A172 (cell line): ENCODE results near the gene CERKL. TPM values are rescaled to one million over a fixed set of nuclear protein-coding genes. Genes with fewer than 3 reads are reported as not detected.

Experiments
- DNase-seq: peaks from one replicate; pipeline ENCODE4 v3.0.0-alpha.2; 2015; ENCODE audit warnings: low spot score
- total RNA-seq: library from RNA; depleted of rRNA; stranded (reverse); fragments of >200 nt; shearing (Covaris generic); gene quantifications from 2 replicates; pipeline ENCODE4 v1.2.3, GENCODE V29; 2014

Gene CERKL
- total RNA-seq, 1 experiment from 2014 or later = 0.71 TPM

DNA sequence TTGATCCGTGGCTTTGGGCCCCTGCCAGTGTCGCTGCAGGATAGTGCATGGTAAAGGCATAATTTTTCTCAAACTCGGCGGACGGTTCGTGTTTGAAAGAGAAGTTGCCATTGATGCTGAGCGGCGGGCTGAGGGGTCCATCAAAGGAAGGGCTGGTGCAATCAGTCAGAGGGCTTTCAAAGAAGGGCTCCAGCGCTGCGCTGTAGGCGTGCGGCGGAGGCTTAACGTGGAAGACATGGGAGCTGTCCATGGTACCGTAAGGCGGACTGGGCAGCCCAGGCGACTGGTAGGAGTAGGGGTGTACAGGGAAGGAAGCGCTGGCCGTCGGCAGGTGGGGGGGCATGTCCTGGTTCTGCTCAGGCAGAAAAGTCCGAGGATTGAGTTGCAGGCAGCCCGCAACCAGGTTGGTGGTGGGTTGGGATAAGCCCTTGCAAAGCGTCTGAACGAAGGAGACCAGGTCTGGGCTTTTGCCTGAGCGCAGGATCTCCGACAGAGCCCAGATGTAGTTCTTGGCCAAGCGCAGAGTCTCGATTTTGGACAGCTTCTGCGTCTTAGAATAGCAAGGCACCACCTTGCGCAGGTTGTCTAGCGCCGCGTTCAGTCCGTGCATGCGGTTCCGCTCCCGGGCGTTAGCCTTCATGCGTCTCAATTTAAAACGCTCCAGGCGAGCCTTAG is 21.1 kb upstream of the CERKL start:
- peak; percentile 13 for DNase-seq

DNA sequence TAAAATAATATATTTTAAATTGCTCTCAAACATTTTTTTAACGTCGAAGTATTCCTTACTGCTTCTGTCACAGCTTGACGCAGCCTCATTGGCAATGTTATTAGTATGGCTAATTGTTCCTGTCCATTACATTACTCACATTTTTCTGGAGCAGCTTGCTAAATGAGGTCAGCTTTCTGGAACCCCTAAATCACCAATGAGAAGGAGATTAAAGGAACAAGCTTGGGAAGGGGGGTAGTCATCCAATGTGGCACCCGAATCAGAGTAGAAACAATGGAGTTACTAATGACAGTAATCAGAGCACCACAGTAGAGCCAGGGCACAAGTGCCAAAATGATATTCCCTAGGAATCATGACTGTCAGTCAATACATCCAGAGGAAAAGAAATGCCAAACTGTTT is 18.3 kb upstream of the CERKL start:
- no peak for DNase-seq

DNA sequence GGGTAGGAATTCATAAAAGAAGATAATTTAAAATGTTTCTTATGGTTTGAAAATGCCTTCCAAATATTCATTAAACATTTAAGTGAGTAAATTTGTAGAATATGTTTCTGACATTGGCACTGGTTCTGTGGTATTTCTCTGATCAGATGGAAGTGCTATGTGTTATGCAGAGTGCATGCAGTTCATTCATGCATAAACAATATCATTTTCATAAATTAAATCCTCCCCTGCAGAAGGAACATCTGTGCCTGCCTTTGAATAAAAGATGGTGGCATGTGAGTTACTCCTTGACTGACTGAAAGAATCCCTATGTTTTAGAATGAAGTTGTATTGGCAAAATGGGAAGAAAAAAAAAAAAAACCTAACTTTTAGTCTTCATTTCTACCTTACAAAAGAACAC is 17.6 kb upstream of the CERKL start:
- DNase-seq = no peak

DNA sequence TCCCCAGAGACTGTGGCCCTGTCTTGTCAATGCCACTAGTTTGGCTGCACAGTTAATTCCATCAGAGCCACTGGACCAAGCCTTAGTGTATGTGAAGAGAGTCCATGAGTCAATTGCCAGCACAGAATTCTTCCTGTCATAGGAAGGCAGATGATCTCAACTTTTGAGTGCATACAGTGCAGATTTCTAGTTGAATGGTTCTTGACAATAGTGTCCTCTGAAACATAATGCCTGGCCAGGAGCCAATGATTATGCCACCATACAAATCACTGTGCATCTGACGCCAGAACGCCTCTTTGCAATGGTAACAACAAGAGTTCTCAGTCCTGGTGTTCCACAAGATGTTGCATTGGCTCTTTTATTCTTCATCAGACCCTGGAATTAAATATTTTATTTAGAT is 16.3 kb upstream of the CERKL start:
- DNase-seq = no peak

DNA sequence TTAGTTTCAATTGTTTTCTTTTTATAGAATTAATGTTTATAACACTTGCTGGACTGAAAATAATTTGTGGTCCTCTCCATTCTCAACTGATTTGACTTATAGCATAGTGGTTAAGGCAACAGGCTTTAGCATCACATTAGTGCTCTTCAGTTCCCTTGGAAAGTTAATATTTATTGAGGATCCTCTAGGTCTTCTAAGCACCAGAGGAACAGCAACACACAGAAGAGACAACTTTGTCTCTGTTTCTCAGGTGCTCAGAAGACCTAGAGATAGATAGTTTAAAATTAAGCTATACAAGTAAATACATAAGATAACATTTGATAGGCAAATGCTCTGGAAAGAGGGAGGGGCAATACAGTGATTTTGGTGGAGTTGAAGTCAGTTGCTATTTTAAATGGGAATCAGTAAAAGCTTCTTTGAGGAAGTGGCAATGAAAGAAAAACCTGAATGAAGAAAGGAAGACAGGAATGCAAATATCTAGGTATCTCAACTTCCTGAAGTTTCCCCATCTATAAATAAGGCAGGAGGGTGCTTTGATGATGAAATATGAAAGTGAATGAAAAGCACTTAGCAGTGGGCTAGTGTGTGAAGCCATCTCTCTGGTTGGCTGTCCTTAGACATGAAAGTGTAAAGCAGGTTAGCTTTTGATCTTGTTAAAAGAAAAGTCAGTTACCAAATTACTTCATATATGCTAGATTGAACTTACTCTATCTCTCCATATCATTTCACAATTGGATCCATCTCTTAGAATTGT is 15.5 kb upstream of the CERKL start:
- DNase-seq = no peak

DNA sequence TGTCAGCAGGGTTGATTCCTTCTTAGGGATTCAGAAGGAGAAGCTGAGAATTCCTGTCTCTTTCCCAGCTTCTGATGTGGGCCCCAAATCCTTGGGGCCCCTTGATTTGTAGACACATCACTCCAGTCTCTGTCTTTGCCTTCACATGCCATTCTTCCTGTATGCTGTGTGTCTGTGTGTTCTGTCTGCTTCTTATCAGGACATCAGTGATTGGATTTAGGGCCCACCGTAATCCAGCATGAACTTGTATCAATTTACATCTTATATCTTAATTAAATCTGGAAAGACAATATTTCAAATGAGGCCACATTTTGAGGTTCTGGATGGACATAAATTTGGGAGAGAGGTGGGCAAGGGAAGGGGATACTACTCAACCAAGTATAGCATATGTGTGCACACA is 13.7 kb upstream of the CERKL start:
- no peak for DNase-seq

DNA sequence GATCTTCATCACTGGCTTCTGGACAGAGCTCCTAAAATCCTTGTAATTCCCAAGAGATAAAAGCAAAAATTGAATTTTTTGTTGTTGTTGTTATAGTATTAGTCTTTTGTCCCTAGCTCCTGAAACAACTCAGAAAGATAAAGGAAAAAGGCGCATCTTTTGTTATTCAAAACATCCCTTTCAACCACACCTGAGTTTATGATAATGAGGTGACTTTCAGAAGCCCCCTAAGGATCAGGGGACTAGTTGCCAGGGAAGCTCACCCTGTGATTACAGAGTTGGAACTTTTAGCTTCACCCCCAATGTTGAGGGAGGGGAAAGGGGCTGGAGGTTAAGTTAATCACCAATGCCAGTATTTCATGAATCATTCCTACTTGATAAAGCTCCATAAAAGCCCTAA is 10.3 kb upstream of the CERKL start:
- DNase-seq = no peak

DNA sequence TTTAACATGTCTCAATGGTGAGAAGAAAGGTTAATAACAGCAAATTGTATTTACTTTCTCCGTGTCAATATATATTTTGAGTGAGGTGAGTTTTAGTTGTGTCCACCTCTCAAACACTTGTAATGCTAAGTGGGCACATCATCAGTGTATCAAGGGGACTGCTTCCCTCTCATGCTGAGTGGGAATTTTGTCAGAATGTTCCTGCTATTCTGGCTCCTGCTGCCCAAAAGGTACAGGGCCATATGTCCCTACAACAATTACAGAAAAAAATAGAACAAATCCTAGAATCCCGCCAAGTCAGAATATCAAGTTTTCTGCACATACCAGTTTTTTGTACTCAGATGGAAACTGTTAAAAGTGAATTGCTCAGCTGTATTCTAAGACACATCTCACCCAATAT is 5.4 kb upstream of the CERKL start:
- no peak for DNase-seq

DNA sequence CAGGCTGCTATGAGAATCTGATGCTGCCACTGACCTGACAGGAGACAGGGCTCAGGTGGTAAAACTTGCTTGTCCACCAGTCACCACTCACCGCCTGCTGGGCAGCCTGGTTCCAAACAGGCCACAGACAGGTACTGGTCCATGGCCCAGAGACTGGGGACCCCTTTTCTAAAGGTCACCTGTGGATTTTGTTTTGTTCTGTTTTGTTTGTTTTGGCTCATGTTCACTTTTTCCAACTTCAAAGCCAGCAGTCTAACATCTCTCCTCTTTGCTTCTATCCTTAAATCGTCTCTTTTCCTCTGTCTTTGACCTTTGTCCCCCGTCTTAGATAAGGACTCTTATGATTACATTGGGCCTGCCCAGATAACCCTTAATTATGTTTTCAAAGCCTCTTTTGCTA is 3.3 kb upstream of the CERKL start:
- no peak for DNase-seq

DNA sequence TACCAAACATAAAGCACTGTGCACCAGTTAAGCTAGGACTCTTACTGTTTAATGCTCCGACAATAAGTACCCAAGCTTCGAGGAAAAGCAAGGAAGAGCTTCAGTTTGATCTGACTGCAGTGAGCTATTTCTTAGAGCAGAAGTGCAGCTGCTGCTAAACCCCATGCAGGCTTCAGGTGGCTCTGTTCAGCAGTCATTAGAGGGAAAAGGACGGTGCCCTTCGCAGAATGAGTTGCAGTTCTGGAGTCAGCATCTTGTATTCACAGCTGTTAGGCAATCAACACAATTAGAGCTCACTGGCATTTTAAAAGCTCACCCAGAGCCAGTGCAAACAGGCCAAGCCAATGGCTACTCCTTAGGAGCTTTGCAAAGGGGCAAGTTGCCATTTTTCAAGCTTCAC is 1.5 kb upstream of the CERKL start:
- DNase-seq = no peak

DNA sequence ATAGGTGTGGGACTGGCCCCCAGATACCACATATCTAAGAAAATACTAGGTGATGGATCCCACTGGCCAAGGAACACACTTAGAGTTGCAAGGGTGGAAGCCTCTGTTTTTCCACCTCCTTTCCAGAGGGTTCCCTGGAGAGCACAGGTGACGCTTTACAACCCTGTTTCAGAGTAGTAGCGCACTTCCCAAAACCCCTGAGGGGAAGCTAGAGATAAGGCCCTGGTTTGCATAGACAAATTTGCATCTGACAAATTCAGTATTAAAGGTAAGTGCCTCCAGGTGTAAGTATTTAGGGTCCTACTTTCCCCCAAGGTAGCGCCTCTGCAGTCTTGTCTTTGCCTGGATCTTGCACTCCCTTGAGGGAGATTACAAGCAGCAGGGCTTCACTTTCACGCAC is 474 bp upstream of the CERKL start:
- DNase-seq = no peak

DNA sequence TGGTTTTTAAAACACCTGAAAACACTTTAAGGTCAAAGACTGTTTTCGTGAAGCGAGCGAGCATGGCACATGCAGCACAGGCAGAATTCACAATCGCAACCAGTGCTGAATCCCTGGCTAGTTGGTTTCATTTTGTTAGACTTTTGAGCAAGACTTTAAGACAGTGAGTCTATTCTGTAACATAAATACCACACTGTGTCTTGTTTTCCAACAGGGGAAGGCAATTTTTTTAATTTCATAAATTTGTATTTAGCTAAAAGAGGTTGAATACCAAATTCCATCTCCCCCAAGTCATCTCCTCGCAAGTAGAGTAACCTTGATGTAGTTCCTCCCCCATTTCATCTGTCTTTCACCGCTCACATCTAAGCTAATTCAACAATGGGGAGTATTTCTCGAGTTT is 1.4 kb downstream of the CERKL start:
- DNase-seq = no peak

DNA sequence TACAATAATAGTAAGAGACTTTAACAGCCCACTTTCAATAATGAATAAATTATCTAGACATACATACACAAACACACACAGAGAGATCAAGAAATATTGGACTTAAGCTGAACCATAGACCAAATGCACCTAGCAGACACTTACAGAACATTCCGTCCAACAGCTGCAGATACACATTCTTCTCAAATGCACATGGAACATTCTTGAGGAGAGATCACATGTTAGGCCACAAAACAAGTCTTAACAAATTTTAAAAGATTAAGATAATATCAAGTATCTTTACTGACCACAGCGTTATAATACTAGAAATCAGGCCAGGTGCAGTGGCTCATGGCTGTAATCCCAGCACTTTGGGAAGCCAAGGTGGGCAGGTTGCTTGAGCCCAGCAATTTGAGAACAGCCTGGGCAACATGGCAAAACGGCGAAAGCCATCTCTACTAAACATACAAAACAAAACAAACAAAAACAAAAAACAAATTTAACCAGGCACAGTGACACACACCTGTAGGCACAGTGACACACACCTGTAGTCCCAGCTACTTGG is 7.4 kb downstream of the CERKL start:
- DNase-seq = no peak

DNA sequence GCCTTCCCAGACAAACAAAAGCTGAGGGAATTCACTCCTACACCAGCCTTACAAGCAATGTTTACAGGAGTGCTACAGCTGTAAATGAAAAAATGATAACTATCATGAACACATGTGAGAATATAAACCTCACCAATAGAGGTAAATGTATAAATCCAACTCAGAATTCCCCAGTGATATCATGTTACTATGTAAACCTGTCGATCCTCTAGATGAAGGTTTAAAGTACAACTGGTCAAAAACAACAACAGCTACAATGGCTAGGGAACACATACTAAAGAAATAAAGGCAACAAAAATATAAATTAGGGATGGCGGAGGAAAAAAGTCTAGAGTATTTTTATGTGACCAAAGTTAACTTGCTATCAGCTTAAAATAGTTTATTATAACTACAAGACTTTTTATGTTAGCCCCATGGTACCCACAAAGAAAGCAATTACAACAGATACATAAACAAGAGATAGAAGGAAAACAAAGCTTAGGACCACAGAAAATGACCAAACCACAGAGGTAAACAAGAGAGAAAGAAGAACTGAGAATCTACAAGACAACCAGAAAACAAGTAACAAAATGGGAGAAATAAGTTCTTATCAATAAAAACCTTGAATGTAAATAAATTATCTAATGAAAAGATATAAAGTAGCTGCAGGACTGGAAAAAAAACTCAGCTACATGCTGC is 8.3 kb downstream of the CERKL start:
- no peak for DNase-seq

DNA sequence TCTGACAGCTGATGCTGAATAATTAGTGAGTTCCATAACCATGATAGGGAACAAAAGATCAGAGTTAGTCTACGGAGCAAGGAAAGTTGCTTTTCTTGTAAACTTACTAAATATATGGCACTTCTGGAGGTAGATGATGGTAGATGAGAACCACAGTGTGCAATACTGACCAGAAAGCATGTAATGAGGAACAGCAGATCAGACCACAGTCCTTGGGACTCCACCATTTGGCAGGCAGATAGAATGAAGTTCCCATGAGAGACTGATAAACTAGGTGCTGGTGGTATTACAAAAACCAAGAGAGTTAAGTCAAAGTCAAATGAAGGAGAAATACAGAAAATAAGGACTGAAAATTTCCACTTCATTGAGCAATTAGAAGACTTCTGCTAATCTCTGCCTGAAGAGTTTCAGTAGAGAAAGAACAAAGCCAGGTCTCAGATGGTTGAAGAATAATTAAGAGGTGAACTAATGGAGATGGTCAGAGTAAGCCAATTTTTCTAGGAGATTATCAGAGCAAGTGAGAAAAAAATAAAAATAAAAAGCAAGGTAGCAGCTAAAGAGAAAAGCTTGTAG is 10.4 kb downstream of the CERKL start:
- DNase-seq = no peak

DNA sequence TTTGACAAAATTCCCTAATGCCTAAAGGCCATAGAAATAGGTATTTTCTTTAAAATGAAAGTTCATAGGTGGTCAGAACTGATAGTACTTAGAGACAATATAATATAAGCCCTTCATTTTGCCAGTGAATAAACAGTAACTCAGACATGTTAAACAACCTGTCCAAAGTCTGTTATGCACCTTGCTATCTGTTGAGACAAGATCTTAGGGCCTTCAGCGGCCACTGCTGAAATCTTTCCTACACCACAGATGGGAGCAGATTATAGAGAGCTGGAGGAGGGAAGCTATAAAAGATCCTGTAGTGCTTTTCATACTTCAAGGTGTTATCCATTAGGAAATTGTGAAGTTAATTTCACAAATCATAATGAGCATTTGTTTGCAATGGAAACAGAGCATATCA is 13.8 kb downstream of the CERKL start:
- DNase-seq = no peak

DNA sequence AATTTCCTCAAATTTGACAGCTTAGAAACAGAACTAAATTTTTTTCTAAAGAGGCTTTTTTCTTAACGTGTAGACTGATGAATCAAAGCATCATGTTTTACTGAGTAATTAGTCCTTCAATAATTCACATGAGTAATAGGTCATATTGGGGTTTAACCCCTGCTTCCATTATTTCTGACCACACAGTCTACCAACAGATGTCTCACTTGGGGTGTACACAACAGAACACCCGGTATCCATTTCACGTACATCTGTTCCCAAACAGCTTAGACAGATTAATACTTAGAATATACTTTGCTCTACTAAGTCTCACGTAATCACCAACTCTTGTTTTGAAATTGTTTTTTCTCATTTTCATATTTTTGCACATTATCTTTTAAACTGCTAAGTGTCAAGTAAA is 14.8 kb downstream of the CERKL start:
- DNase-seq = no peak

DNA sequence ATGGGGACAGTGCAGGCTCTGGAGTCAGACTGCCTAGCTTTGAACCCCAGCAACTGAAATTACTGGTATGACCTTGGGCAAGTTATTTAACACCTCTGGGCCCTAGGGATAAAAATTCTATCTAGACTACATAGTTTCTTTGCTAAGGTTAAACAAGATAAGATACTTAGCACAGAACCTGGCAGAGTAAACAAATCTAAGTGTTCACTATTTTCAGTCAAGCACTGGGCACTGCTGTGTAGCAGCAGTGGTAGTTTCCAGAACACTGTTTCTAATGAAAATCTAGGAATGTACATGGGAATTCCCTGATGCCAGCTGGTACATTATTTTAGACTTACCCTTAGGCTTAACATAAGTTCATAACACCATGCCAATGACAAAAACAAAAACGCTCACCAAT is 17.2 kb downstream of the CERKL start:
- DNase-seq = no peak

DNA sequence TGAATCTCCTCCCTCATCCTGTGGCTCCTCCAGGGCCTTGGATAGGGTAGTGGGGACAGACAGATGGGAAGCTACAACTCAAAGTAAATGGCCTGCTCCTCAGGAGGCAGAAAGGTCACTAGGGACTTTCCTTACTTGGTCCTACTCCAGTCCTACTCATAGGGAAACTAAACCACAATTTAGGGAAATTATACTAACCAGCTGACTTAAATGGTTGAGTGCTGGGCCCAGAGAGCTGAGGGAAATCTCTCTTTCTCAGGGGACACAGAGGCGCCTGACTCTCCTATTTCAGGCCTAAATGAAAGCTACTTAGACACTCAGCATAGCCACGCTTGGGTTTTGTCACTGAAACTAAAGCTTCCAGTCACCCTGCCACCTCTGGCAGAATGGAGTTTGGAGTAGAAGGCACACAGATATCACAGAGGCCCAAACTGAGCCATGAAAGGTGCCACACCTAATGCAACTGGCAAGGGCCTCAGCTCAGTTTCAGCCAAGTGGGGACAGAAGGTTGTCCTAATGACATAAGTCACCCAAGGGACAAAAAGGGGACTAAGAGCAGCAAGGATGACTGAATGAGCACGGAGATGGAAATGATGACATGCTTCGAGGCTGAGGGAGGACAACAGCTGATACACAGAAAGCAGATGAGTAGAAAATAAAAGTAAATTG is 24.0 kb downstream of the CERKL start:
- no peak for DNase-seq

DNA sequence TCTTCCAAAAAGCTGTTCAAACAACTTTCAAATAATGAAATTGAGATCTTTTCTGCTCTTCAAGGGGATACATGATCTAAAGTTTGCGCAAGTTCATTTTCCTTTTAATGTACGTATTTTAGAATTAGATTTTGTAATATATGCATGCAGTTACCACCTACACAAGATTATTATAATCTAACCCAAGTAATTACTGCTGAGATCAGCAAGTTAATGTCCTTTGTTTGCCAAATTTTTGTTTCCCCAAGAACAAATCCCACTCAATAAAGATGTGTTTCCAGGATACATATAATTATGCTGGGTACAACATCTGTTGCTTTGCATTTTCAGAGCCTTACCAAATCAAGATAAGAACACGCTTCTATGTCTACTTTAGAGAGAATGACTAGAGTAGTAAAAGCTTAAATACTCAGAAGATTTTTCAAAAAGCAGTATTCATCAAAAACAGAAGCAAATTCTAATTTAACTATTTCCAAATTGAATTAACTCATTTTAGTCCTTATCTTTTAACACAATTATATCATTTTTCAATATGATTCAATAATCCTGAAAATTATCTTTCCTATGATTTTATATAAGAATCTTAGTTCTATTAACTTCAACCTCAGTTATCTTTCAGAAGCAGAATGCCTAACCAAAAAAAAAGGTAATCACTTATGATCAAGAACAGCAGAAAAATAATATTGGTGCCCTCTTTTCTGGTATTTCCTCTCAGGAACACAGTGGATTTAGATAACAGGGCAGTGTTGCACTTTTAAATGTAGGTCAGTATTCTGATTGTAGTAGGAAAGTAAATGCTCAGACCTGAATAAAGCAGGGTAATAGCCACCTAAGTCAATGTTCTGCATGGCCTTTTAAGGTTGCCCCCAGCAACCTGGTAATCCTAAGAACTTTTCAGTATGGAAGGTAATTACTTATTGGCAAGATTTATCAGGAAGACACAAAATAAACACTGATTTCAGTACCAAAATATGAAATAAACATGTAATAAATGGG is 28.0 kb downstream of the CERKL start:
- DNase-seq = no peak

DNA sequence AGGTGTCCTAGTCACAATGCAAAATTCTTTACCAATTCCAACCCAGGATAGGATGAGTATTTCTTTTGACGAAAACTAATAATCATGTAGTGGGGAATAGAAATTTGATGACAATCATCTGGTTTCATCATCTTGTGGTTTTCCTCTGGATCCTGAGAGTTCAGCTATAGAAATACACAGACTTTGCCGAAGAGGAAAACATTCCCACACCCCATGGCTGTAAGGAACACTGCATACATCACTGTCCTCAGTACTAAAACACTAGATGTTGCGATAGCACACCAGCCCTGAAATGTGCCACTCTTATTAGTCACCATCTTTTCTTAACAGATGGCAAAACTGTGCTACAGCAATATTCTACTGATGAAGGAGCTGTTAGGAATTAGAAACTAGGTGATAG is 29.4 kb downstream of the CERKL start:
- no peak for DNase-seq
